Vagina (tissue), 2 donors: ENCODE measurements around the gene RALB. TPM values are rescaled to one million over a fixed set of nuclear protein-coding genes. Genes with fewer than 3 reads are reported as not detected.

Experiments
- DNase-seq, 2 donors: peaks; one replicate each; pipeline ENCODE4 v3.0.0-alpha.2; 2017; ENCODE audit errors: extremely low spot score in 2 of 2
- H3K27ac ChIP-seq: fragments of 200-600 bp; sonication (generic); one replicate; pipeline ENCODE4 v1.5.1; 2019
- H3K27me3 ChIP-seq: fragments of 200-600 bp; sonication (generic); one replicate; pipeline ENCODE4 v1.5.1; 2019
- H3K36me3 ChIP-seq, 2 donors: fragments of 200-600 bp; sonication (generic); one replicate each; pipeline ENCODE4 v1.5.1; 2017 to 2019
- H3K4me1 ChIP-seq: fragments of 200-600 bp; sonication (generic); one replicate; pipeline ENCODE4 v1.5.1; 2019
- H3K4me3 ChIP-seq, 2 donors: fragments of 200-600 bp; sonication (generic); 1 replicate in 1 of 2; 2 replicates in 1 of 2; pipeline ENCODE4 v1.5.1; 2016 to 2019
- H3K9me3 ChIP-seq: fragments of 200-600 bp; sonication (generic); one replicate; pipeline ENCODE4 v1.5.1; 2019
- POLR2A ChIP-seq, 2 donors: fragments of 450-650 bp; IDR thresholded peaks; one replicate each; pipeline ENCODE4 v1.6.1; 2017; ENCODE audit warnings: antibody characterized with exemption in 2 of 2, mild to moderate bottlenecking in 2 of 2, moderate library complexity in 2 of 2
- POLR2AphosphoS5 ChIP-seq, 2 donors: sonication (generic); formaldehyde crosslinking; IDR thresholded peaks; one replicate each; pipeline ENCODE4 v1.9.0; 2017; ENCODE audit warnings: antibody characterized with exemption in 2 of 2, mild to moderate bottlenecking in 2 of 2, low read depth in 1 of 2; ENCODE audit not compliant: insufficient read depth in 1 of 2
- intact Hi-C: fragments of 100-400 bp; cut with DNase I; formaldehyde crosslinking; loops from one replicate; pipeline ENCODE4 v1.15.1; 2023
- total RNA-seq: library from RNA; depleted of rRNA; stranded (reverse); fragments of >200 nt; gene quantifications from one replicate; pipeline ENCODE4 v1.2.3, GENCODE V29; 2016
- TF ChIP-seq, protein P1 (sequence below), 3 experiments: fragments of 450-650 bp in 2 of 3; fragments of 200-600 bp in 1 of 3; sonication (generic) in 1 of 3; IDR thresholded peaks; one replicate each; pipeline ENCODE4 v1.5.1; 2017 to 2019; ENCODE audit warnings: antibody characterized with exemption in 3 of 3, mild to moderate bottlenecking in 2 of 3, moderate library complexity in 2 of 3

The RALB gene
- total RNA-seq, 1 donor from 2014 or later, result 44.0 TPM

DNA sequence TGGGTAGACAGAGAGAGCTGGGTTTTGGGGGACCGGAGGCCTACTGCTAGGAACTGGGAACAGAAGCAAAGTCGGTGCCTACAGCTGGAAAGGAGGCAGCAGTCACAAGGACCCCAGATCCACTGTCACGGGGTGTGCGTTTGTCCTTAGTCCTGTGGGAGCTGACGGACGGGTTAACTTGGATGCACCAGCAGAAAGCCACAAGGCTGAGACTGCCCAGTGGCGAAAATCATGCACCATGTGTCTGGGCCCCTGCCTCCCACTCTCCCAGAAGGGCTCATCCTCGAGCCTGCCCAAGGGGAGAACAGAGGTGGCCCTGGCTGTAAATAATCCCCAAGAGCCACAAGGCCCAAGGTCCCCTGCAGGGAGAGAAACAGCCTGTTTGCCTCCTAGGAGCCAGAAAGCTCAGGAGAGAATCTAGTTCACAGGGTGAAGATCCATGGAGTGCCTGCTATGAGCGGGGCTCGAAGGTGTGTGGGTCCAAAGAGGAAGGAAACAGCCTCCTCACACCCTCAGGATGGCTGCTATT lies 11.7 kb upstream of the RALB start:
- H3K4me3 ChIP-seq, result no peak overlapping the region
- TF ChIP-seq POLR2A (IDR thresholded peaks at IDR 0.05) (no peak), POLR2AphosphoS5 (IDR thresholded peaks at IDR 0.05; ENCODE audit: insufficient read depth in 1 of 2, low read depth in 1 of 2) (no peak)
- TF ChIP-seq, protein P1, sequence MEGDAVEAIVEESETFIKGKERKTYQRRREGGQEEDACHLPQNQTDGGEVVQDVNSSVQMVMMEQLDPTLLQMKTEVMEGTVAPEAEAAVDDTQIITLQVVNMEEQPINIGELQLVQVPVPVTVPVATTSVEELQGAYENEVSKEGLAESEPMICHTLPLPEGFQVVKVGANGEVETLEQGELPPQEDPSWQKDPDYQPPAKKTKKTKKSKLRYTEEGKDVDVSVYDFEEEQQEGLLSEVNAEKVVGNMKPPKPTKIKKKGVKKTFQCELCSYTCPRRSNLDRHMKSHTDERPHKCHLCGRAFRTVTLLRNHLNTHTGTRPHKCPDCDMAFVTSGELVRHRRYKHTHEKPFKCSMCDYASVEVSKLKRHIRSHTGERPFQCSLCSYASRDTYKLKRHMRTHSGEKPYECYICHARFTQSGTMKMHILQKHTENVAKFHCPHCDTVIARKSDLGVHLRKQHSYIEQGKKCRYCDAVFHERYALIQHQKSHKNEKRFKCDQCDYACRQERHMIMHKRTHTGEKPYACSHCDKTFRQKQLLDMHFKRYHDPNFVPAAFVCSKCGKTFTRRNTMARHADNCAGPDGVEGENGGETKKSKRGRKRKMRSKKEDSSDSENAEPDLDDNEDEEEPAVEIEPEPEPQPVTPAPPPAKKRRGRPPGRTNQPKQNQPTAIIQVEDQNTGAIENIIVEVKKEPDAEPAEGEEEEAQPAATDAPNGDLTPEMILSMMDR (IDR thresholded peaks at IDR 0.05), result no peak
- intact Hi-C loops, result no loop called here
- no peaks in the 10 kb centered on the region for H3K36me3 ChIP-seq
- no peaks in the 10 kb centered on the region for H3K27me3 ChIP-seq
- no peaks in the 10 kb centered on the region for H3K9me3 ChIP-seq
- peaks cover 62% of the 10 kb centered on the region for H3K4me1 ChIP-seq
- DNase-seq, result no peak
- no peak overlapping the region for H3K27ac ChIP-seq

- no peak for DNase-seq
- Histone ChIP-seq H3K9me3 (no peaks in the 10 kb centered on the region), H3K36me3 (no peaks in the 10 kb centered on the region), H3K4me1 (peaks cover 69% of the 10 kb centered on the region), H3K27ac (no peak overlapping the region), H3K27me3 (no peaks in the 10 kb centered on the region), H3K4me3 (no peak overlapping the region)
- intact Hi-C loops, result no loop called here
- TF ChIP-seq POLR2A (IDR thresholded peaks at IDR 0.05) (no peak), POLR2AphosphoS5 (IDR thresholded peaks at IDR 0.05; ENCODE audit: insufficient read depth in 1 of 2, low read depth in 1 of 2) (no peak)
- TF ChIP-seq, protein P1 (IDR thresholded peaks at IDR 0.05), result no peak
Observed at GRCh38 chr2:120241684-120242083, 11.0 kb upstream of the RALB start.

GRCh38 chr2:120243211-120243610 lies 9.4 kb upstream of the RALB start:
- Histone ChIP-seq H3K27ac (no peak overlapping the region), H3K27me3 (no peaks in the 10 kb centered on the region), H3K36me3 (no peaks in the 10 kb centered on the region), H3K4me1 (peaks cover 68% of the 10 kb centered on the region), H3K9me3 (no peaks in the 10 kb centered on the region), H3K4me3 (no peak overlapping the region)
- DNase-seq, result no peak
- TF ChIP-seq POLR2AphosphoS5 (IDR thresholded peaks at IDR 0.05; ENCODE audit: insufficient read depth in 1 of 2, low read depth in 1 of 2) (no peak), POLR2A (IDR thresholded peaks at IDR 0.05) (no peak)
- TF ChIP-seq, protein P1 (IDR thresholded peaks at IDR 0.05), result no peak
- intact Hi-C loops, result no loop called here

GRCh38 chr2:120243875-120244553 lies 8.6 kb upstream of the RALB start:
- DNase-seq, result no peak
- Histone ChIP-seq H3K4me1 (peaks cover 60% of the 10 kb centered on the region), H3K27me3 (no peaks in the 10 kb centered on the region), H3K27ac (no peak overlapping the region), H3K4me3 (no peak overlapping the region), H3K36me3 (no peaks in the 10 kb centered on the region), H3K9me3 (no peaks in the 10 kb centered on the region)
- TF ChIP-seq, protein P1 (IDR thresholded peaks at IDR 0.05), result no peak
- TF ChIP-seq POLR2AphosphoS5 (IDR thresholded peaks at IDR 0.05; ENCODE audit: insufficient read depth in 1 of 2, low read depth in 1 of 2), result no peak
- TF ChIP-seq POLR2A (IDR thresholded peaks at IDR 0.05), result no peak
- intact Hi-C loops, result no loop called here
